Prostate gland (tissue), 2 donors: ENCODE measurements around the gene MT1A.

Source experiments
- CTCF ChIP-seq, 4 experiments: fragments of 200-600 bp in 2 of 4; fragments of 450-650 bp in 2 of 4; sonication (generic) in 2 of 4; IDR thresholded peaks; 1 replicate in 3 of 4; 2 replicates in 1 of 4; pipeline ENCODE4 v1.5.1; 2016 to 2019; ENCODE audit warnings: antibody characterized with exemption in 4 of 4, mild to moderate bottlenecking in 2 of 4, moderate library complexity in 2 of 4
- POLR2AphosphoS5 ChIP-seq: sonication (generic); formaldehyde crosslinking; IDR thresholded peaks from one replicate; pipeline ENCODE4 v1.6.1; 2017; ENCODE audit warnings: antibody characterized with exemption

GRCh38 chr16:56626685-56627084, 11.8 kb upstream of the MT1A start:
- no peak for TF ChIP-seq POLR2AphosphoS5
- no peak for TF ChIP-seq CTCF (IDR thresholded peaks at IDR 0.05)
